GM12892 (cell line): ENCODE results near the gene FOXO3.

Source experiments
- POLR2A ChIP-seq: IDR thresholded peaks from 2 replicates; pipeline ENCODE4 v1.6.1; 2011; ENCODE audit warnings: low read depth, low read length, control low read depth
- POLR2AphosphoS5 ChIP-seq: IDR thresholded peaks from 2 replicates; pipeline ENCODE4 v1.6.1; 2011; ENCODE audit warnings: low read depth, low read length, control low read depth
- TAF1 ChIP-seq: IDR thresholded peaks from 2 replicates; pipeline ENCODE4 v1.6.1; 2011; ENCODE audit warnings: low read depth, mild to moderate bottlenecking, control low read depth, low read length, borderline replicate concordance

DNA sequence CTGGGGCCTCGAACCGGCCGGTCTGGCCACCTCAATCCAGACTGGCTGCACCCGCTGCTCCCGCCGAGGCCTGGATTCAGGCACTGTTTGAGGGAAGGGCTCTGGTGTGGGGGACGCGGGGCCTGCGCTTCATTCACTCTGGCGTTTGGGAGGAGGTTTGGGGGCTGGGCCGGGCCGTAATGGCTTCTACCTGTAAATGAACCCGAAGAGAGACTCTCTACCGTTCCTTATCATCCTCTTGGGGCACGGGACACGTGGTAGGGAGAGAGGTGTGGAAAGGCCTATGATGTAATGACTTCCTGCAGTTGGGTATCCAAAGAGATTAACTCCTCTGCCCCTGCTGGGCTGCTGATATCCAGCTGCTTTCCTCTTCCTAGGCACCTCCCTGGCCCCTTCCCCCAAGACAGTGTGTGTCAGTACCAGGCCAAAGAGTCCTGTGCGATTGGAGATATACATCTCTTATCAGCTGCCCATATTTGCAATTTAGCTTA is 1.8 kb downstream of the FOXO3 start:
- TF ChIP-seq POLR2AphosphoS5: no peak
- no peak for TF ChIP-seq POLR2A
- no peak for TF ChIP-seq TAF1
